Gastroesophageal sphincter (tissue), 4 donors: ENCODE results near the gene KRR1. TPM values are rescaled to one million over a fixed set of nuclear protein-coding genes. Genes with fewer than 3 reads are reported as not detected.
"Not testable (repeated sequence)": the region's sequence is repeated elsewhere in the genome, so short reads cannot be mapped to it uniquely, and the experiment has no call there.

ENCODE experiments used
- ATAC-seq: fragments of 150-250 bp; one replicate; pipeline ENCODE4 v1.9.1; 2016; ENCODE audit warnings: mild to moderate bottlenecking, moderate library complexity
- H3K27ac ChIP-seq, 4 donors: fragments of 200-600 bp; sonication (generic) in 3 of 4; 1 replicate in 3 of 4; 2 replicates in 1 of 4; pipeline ENCODE4 v1.5.1; 2016 to 2019
- H3K27me3 ChIP-seq: fragments of 200-600 bp; sonication (generic); one replicate; pipeline ENCODE4 v1.5.1; 2019
- H3K36me3 ChIP-seq, 2 donors: fragments of 200-600 bp; sonication (generic); one replicate each; pipeline ENCODE4 v1.5.1; 2019; ENCODE audit warnings: control low read depth in 1 of 2
- H3K4me1 ChIP-seq, 3 donors: fragments of 200-600 bp; sonication (generic); 1 replicate in 2 of 3; 2 replicates in 1 of 3; pipeline ENCODE4 v1.5.1; 2016 to 2019; ENCODE audit warnings: control low read depth in 2 of 3
- H3K4me3 ChIP-seq, 2 donors: fragments of 200-600 bp; sonication (generic); one replicate each; pipeline ENCODE4 v1.5.1; 2019; ENCODE audit warnings: mild to moderate bottlenecking in 1 of 2, moderate library complexity in 1 of 2
- H3K9me3 ChIP-seq, 3 donors: fragments of 200-600 bp; sonication (generic); one replicate each; pipeline ENCODE4 v1.5.1; 2017 to 2019; ENCODE audit warnings: control low read depth in 2 of 3
- CTCF ChIP-seq, 4 experiments: fragments of 200-600 bp in 2 of 4; fragments of 450-650 bp in 2 of 4; sonication (generic) in 1 of 4; IDR thresholded peaks; one replicate each; pipeline ENCODE4 v1.5.1; 2017 to 2019; ENCODE audit warnings: antibody characterized with exemption in 4 of 4, mild to moderate bottlenecking in 2 of 4, moderate library complexity in 2 of 4
- EP300 ChIP-seq: sonication (generic); formaldehyde crosslinking; IDR thresholded peaks from one replicate; pipeline ENCODE4 v1.6.1; 2017; ENCODE audit warnings: antibody characterized with exemption, mild to moderate bottlenecking
- POLR2A ChIP-seq, 2 donors: fragments of 450-650 bp; IDR thresholded peaks; one replicate each; pipeline ENCODE4 v1.6.1; 2017; ENCODE audit warnings: antibody characterized with exemption in 2 of 2, mild to moderate bottlenecking in 2 of 2, moderate library complexity in 1 of 2
- POLR2AphosphoS5 ChIP-seq: sonication (generic); formaldehyde crosslinking; IDR thresholded peaks from one replicate; pipeline ENCODE4 v1.6.1; 2017; ENCODE audit warnings: antibody characterized with exemption
- WGBS, 2 donors: methylation state at CpG; one replicate each; pipeline ENCODE4 v1.1.5; 2018; ENCODE audit warnings: low coverage in 1 of 2; 5-methylcytosine and 5-hydroxymethylcytosine counted together
- total RNA-seq, 4 donors: library from RNA; depleted of rRNA; stranded (reverse); fragments of >200 nt; gene quantifications; one replicate each; pipeline ENCODE4 v1.1.0, GENCODE V29; 2016

Gene KRR1
- total RNA-seq, 4 donors from 2014 or later, result 33.0 to 46.2 (median 36.6) TPM

- no peaks in the 10 kb centered on the region for H3K36me3 ChIP-seq
- no peak overlapping the region for H3K27ac ChIP-seq
- no peaks in the 10 kb centered on the region for H3K4me1 ChIP-seq
- WGBS, 2 donors, result 83 to 93% methylated on average over 5 to 6 of the region's 6 CpGs
- H3K9me3 ChIP-seq, result no peaks in the 10 kb centered on the region
- no peaks in the 10 kb centered on the region for H3K27me3 ChIP-seq
- TF ChIP-seq EP300 (no peak), POLR2AphosphoS5 (no peak), CTCF (IDR thresholded peaks at IDR 0.05) (no peak), POLR2A (IDR thresholded peaks at IDR 0.05) (no peak)
- H3K4me3 ChIP-seq, result no peak overlapping the region
- ATAC-seq, result no peak
Observed at GRCh38 chr12:75471902-75472890, 39.2 kb downstream of the KRR1 start.

GRCh38 chr12:75460204-75460603, 51.2 kb downstream of the KRR1 start:
- no peaks in the 10 kb centered on the region for H3K27me3 ChIP-seq
- H3K9me3 ChIP-seq, result peaks cover 0 to 25% (median 0%) of the 10 kb centered on the region in 3 donors
- H3K4me1 ChIP-seq, result no peaks in the 10 kb centered on the region
- no peak for ATAC-seq
- no peak for TF ChIP-seq EP300
- no peak for TF ChIP-seq POLR2AphosphoS5
- no peak for TF ChIP-seq CTCF (IDR thresholded peaks at IDR 0.05)
- TF ChIP-seq POLR2A (IDR thresholded peaks at IDR 0.05), result no peak
- H3K4me3 ChIP-seq, result no peak overlapping the region
- no peaks in the 10 kb centered on the region for H3K36me3 ChIP-seq
- no peak overlapping the region for H3K27ac ChIP-seq

- Histone ChIP-seq H3K27ac (no peak overlapping the region), H3K9me3 (peaks cover 0 to 20% (median 0%) of the 10 kb centered on the region in 3 donors), H3K4me1 (no peaks in the 10 kb centered on the region), H3K36me3 (no peaks in the 10 kb centered on the region), H3K27me3 (no peaks in the 10 kb centered on the region), H3K4me3 (no peak overlapping the region)
- WGBS, 2 donors, result 80% methylated on average over 2 of the region's 3 CpGs; no CpG with 5 or more reads in 1 of the 2 donors
- ATAC-seq, result no peak
- TF ChIP-seq POLR2AphosphoS5, result no peak
- no peak for TF ChIP-seq CTCF (IDR thresholded peaks at IDR 0.05)
- no peak for TF ChIP-seq POLR2A (IDR thresholded peaks at IDR 0.05)
- TF ChIP-seq EP300, result no peak
Observed at GRCh38 chr12:75459755-75460154, 51.7 kb downstream of the KRR1 start.

GRCh38 chr12:75457866-75458265, 53.5 kb downstream of the KRR1 start:
- H3K36me3 ChIP-seq, H3K4me3 ChIP-seq, H3K27ac ChIP-seq, H3K4me1 ChIP-seq, H3K27me3 ChIP-seq, ATAC-seq: not testable (repeated sequence)
- 83 to 89% methylated on average over 8 to 9 of the region's 9 CpGs for WGBS, 2 donors
- H3K9me3 ChIP-seq, result peaks cover 0 to 11% (median 0%) of the 10 kb centered on the region in 3 donors

GRCh38 chr12:75457191-75457590, 54.2 kb downstream of the KRR1 start:
- Histone ChIP-seq H3K4me1 (no peaks in the 10 kb centered on the region), H3K27ac (no peak overlapping the region), H3K36me3 (no peaks in the 10 kb centered on the region), H3K9me3 (peaks cover 0 to 11% (median 0%) of the 10 kb centered on the region in 3 donors), H3K4me3 (no peak overlapping the region), H3K27me3 (no peaks in the 10 kb centered on the region)
- WGBS, 2 donors, result 30 to 67% methylated on average over 1 of the region's 1 CpG
- no peak for ATAC-seq
- TF ChIP-seq CTCF (IDR thresholded peaks at IDR 0.05), result no peak
- TF ChIP-seq POLR2A (IDR thresholded peaks at IDR 0.05), result no peak
- no peak for TF ChIP-seq POLR2AphosphoS5
- no peak for TF ChIP-seq EP300
